ENCODE measurements around the gene CLDN1. TPM values are rescaled to one million over a fixed set of nuclear protein-coding genes. Genes with fewer than 3 reads are reported as not detected.

Gene CLDN1
- total RNA-seq, 2 donors from 2014 or later = 8.8 to 52.3 TPM

DNA sequence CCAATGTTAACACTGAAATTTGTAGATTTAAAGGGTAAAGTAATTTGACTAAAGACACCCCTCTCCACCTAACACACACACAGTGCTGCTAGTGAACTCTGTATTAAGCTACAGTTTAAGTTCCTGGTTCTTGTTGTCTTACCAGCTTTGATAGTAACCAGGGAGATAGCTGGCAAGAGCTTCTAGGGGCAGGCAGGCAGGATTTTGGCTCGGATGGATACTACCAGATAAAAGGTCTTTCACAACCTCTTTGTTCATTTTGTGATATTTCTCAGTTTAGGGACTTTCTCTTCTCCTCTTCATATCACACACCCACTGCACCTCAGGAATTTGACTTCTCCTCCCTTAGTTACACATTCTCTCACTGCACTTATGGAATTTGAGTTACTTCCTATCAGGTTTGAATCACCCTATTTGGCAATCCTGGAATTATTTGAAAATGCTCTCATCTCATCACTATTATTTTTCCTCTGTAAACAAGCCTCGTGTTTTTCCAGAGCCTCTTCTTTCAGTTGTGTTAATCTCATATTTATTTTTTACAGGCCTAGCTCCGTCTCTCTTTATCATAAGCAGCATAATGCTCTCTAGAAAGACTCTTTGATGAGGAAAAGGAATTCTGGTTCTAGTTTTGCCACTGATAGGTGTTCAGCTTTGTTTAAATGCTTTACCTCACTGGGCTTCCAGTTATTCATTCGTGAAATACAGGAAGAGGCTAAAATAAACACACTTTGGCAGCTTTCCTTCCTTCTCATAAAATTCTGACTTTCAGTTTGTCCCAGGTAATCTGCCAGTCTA, 23.0 kb upstream of the CLDN1 start:
- H3K27me3 ChIP-seq (replicated peaks; ENCODE audit: insufficient read depth) = no peaks in the 10 kb centered on the region
- no peaks in the 10 kb centered on the region for H3K36me3 ChIP-seq
- H3K27ac ChIP-seq = peak overlapping the region; percentile 72 to 74
- no peaks in the 10 kb centered on the region for H3K4me1 ChIP-seq (replicated peaks)
- intact Hi-C loops (cut with DNase I) = no loop called here
- TF ChIP-seq, protein P1, sequence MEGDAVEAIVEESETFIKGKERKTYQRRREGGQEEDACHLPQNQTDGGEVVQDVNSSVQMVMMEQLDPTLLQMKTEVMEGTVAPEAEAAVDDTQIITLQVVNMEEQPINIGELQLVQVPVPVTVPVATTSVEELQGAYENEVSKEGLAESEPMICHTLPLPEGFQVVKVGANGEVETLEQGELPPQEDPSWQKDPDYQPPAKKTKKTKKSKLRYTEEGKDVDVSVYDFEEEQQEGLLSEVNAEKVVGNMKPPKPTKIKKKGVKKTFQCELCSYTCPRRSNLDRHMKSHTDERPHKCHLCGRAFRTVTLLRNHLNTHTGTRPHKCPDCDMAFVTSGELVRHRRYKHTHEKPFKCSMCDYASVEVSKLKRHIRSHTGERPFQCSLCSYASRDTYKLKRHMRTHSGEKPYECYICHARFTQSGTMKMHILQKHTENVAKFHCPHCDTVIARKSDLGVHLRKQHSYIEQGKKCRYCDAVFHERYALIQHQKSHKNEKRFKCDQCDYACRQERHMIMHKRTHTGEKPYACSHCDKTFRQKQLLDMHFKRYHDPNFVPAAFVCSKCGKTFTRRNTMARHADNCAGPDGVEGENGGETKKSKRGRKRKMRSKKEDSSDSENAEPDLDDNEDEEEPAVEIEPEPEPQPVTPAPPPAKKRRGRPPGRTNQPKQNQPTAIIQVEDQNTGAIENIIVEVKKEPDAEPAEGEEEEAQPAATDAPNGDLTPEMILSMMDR (IDR thresholded peaks at IDR 0.05) = no peak
- TF ChIP-seq POLR2A (IDR thresholded peaks at IDR 0.05) (no peak), POLR2AphosphoS5 (IDR thresholded peaks at IDR 0.05) (peak; percentile 45)
- H3K9me3 ChIP-seq = no peaks in the 10 kb centered on the region
- peak; percentile 54 for DNase-seq (ENCODE audit: low spot score)
- 7% methylated on average over 4 of the region's 4 CpGs for WGBS
- no peak overlapping the region for H3K4me3 ChIP-seq

GRCh38 chr3:190340071-190340470, 17.8 kb upstream of the CLDN1 start:
- H3K9me3 ChIP-seq = no peaks in the 10 kb centered on the region
- no peaks in the 10 kb centered on the region for H3K36me3 ChIP-seq
- intact Hi-C loops (cut with DNase I) = no loop called here
- 82% methylated on average over 2 of the region's 2 CpGs for WGBS
- no peaks in the 10 kb centered on the region for H3K4me1 ChIP-seq (replicated peaks)
- TF ChIP-seq POLR2AphosphoS5 (IDR thresholded peaks at IDR 0.05) (no peak), POLR2A (IDR thresholded peaks at IDR 0.05) (no peak)
- TF ChIP-seq, protein P1 (IDR thresholded peaks at IDR 0.05) = no peak
- H3K27me3 ChIP-seq (replicated peaks; ENCODE audit: insufficient read depth) = no peaks in the 10 kb centered on the region
- H3K27ac ChIP-seq = no peak overlapping the region
- DNase-seq (ENCODE audit: low spot score) = no peak
- no peak overlapping the region for H3K4me3 ChIP-seq

DNA sequence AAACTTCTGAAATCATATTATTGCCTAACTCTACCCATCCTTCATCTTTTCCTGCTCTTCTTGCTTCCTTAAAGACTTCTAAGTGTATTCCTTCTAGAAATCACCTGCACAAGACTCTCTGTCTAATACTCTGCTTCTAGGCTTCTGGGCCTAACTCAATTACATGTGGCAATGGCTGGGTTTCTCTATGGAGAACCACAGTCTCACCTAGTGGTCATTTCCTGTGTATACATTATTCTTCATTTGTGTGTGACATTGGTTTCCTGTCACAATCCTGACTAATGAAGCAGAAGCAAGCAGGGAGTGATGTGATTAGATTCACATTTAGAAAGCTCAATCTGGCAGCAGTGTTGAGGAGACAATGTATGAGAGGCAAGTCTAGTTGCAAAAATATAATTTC, 16.9 kb upstream of the CLDN1 start:
- H3K27me3 ChIP-seq (replicated peaks; ENCODE audit: insufficient read depth) = no peaks in the 10 kb centered on the region
- H3K9me3 ChIP-seq = no peaks in the 10 kb centered on the region
- DNase-seq (ENCODE audit: low spot score) = no peak
- H3K36me3 ChIP-seq = no peaks in the 10 kb centered on the region
- TF ChIP-seq POLR2A (IDR thresholded peaks at IDR 0.05) (no peak), POLR2AphosphoS5 (IDR thresholded peaks at IDR 0.05) (no peak)
- TF ChIP-seq, protein P1 (IDR thresholded peaks at IDR 0.05) = peak in 1 of 4 experiments; percentile 5
- H3K4me3 ChIP-seq = no peak overlapping the region
- no peak overlapping the region for H3K27ac ChIP-seq
- intact Hi-C loops (cut with DNase I) = no loop called here
- no peaks in the 10 kb centered on the region for H3K4me1 ChIP-seq (replicated peaks)

GRCh38 chr3:190338717-190339116, 16.5 kb upstream of the CLDN1 start:
- H3K27ac ChIP-seq = no peak overlapping the region
- H3K27me3 ChIP-seq (replicated peaks; ENCODE audit: insufficient read depth) = no peaks in the 10 kb centered on the region
- H3K36me3 ChIP-seq = no peaks in the 10 kb centered on the region
- H3K4me1 ChIP-seq (replicated peaks) = no peaks in the 10 kb centered on the region
- TF ChIP-seq POLR2AphosphoS5 (IDR thresholded peaks at IDR 0.05) (no peak), POLR2A (IDR thresholded peaks at IDR 0.05) (no peak)
- TF ChIP-seq, protein P1 (IDR thresholded peaks at IDR 0.05) = no peak
- H3K9me3 ChIP-seq = no peaks in the 10 kb centered on the region
- no peak overlapping the region for H3K4me3 ChIP-seq
- no peak for DNase-seq (ENCODE audit: low spot score)
- intact Hi-C loops (cut with DNase I) = no loop called here

- H3K36me3 ChIP-seq = no peaks in the 10 kb centered on the region
- no peaks in the 10 kb centered on the region for H3K4me1 ChIP-seq (replicated peaks)
- H3K9me3 ChIP-seq = no peaks in the 10 kb centered on the region
- TF ChIP-seq POLR2A (IDR thresholded peaks at IDR 0.05) (no peak), POLR2AphosphoS5 (IDR thresholded peaks at IDR 0.05) (no peak)
- TF ChIP-seq, protein P1 (IDR thresholded peaks at IDR 0.05) = no peak
- DNase-seq (ENCODE audit: low spot score) = no peak
- no peak overlapping the region for H3K4me3 ChIP-seq
- no peaks in the 10 kb centered on the region for H3K27me3 ChIP-seq (replicated peaks; ENCODE audit: insufficient read depth)
- WGBS = 95% methylated on average over 5 of the region's 5 CpGs
- intact Hi-C loops (cut with DNase I) = no loop called here
- H3K27ac ChIP-seq = no peak overlapping the region
These were observed 15.1 kb upstream of the CLDN1 start for GRCh38 chr3:190337301-190337700.
